HUDEP-2 (cell line): ENCODE measurements around the gene CD47.

Experiments used
- DNase-seq, 76 experiments: peaks; one replicate each; lab custom pipeline; 2025; ENCODE audit not compliant: unreplicated experiment in 76 of 76; lab: John Stamatoyannopoulos, UW

Gene CD47

GRCh38 chr3:108060331-108060730, 30.5 kb downstream of the CD47 start:
- no peak for DNase-seq

- no peak for DNase-seq
Measured at GRCh38 chr3:108055931-108056330, 34.9 kb downstream of the CD47 start.

- no peak for DNase-seq
Measured at GRCh38 chr3:108054935-108055334, 35.9 kb downstream of the CD47 start.

- DNase-seq: no peak
Measured at GRCh38 chr3:108053483-108053882, 37.3 kb downstream of the CD47 start.

GRCh38 chr3:108053067-108053466, 37.8 kb downstream of the CD47 start:
- no peak for DNase-seq

- no peak for DNase-seq
Measured at GRCh38 chr3:108051005-108051404, 39.8 kb downstream of the CD47 start.

GRCh38 chr3:108047987-108048386, 42.8 kb downstream of the CD47 start:
- no peak for DNase-seq

- no peak for DNase-seq
Measured at GRCh38 chr3:108046247-108046646, 44.6 kb downstream of the CD47 start.

GRCh38 chr3:108044699-108045098, 46.1 kb downstream of the CD47 start:
- DNase-seq: no peak

GRCh38 chr3:108042300-108042699, 48.5 kb downstream of the CD47 start:
- no peak for DNase-seq

- DNase-seq: no peak
Measured at GRCh38 chr3:108041253-108041652, 49.6 kb downstream of the CD47 start.

- DNase-seq: no peak
Measured at GRCh38 chr3:108037770-108038169, 53.1 kb downstream of the CD47 start.

- no peak for DNase-seq
Measured at GRCh38 chr3:108036984-108037741, 53.7 kb downstream of the CD47 start.

- no peak for DNase-seq
Measured at GRCh38 chr3:108036401-108036800, 54.4 kb downstream of the CD47 start.

- no peak for DNase-seq
Measured at GRCh38 chr3:108035751-108036150, 55.1 kb downstream of the CD47 start.

- no peak for DNase-seq
Measured at GRCh38 chr3:108031895-108032294, 58.9 kb downstream of the CD47 start.

- DNase-seq: no peak
Measured at GRCh38 chr3:108030960-108031359, 59.9 kb downstream of the CD47 start.

- DNase-seq: no peak
Measured at GRCh38 chr3:108029466-108029865, 61.4 kb downstream of the CD47 start.

GRCh38 chr3:108028896-108029295, 61.9 kb downstream of the CD47 start:
- no peak for DNase-seq

- no peak for DNase-seq
Measured at GRCh38 chr3:108025177-108025576, 65.7 kb downstream of the CD47 start.

- DNase-seq: no peak
Measured at GRCh38 chr3:108024146-108024850, 66.5 kb downstream of the CD47 start.
